Measurements from ENCODE around the gene PEX16.

The PEX16 gene

GRCh38 chr11:45933131-45933831 lies 15.6 kb upstream of the PEX16 start:
- Histone ChIP-seq H3K4me3 (replicated peaks; ENCODE audit: insufficient read depth, low read length) (no peak overlapping the region), H3K27ac (replicated peaks) (no peak overlapping the region), H3K27me3 (ENCODE audit: insufficient read depth, poor library complexity, severe bottlenecking) (no peaks in the 10 kb centered on the region)
- TF ChIP-seq REST (IDR thresholded peaks at IDR 0.05; ENCODE audit: insufficient replicate concordance, low read depth): no peak
- no peak for DNase-seq (ENCODE audit: low read depth in 1 of 2, low spot score in 1 of 2)

- Histone ChIP-seq H3K27me3 (ENCODE audit: insufficient read depth, poor library complexity, severe bottlenecking) (no peaks in the 10 kb centered on the region), H3K4me3 (replicated peaks; ENCODE audit: insufficient read depth, low read length) (no peak overlapping the region), H3K27ac (replicated peaks) (no peak overlapping the region)
- TF ChIP-seq GABPA (IDR thresholded peaks at IDR 0.05; ENCODE audit: low read depth) (no peak), POLR2AphosphoS5 (IDR thresholded peaks at IDR 0.05; ENCODE audit: low read depth) (no peak)
- no peak for DNase-seq (ENCODE audit: low read depth in 1 of 2, low spot score in 1 of 2)
Observed at GRCh38 chr11:45932217-45932616, 14.5 kb upstream of the PEX16 start.

- DNase-seq (ENCODE audit: low read depth in 1 of 2, low spot score in 1 of 2): no peak
- no peak overlapping the region for H3K4me3 ChIP-seq (replicated peaks; ENCODE audit: insufficient read depth, low read length)
- H3K27ac ChIP-seq (replicated peaks): no peak overlapping the region
- TF ChIP-seq POLR2AphosphoS5 (IDR thresholded peaks at IDR 0.05; ENCODE audit: low read depth) (no peak), GABPA (IDR thresholded peaks at IDR 0.05; ENCODE audit: low read depth) (no peak), SPI1 (IDR thresholded peaks at IDR 0.05; ENCODE audit: borderline replicate concordance, low read depth) (no peak), CTCF (IDR thresholded peaks at IDR 0.05; ENCODE audit: insufficient read depth, low read length) (no peak), REST (IDR thresholded peaks at IDR 0.05; ENCODE audit: insufficient replicate concordance, low read depth) (no peak)
- H3K27me3 ChIP-seq (ENCODE audit: insufficient read depth, poor library complexity, severe bottlenecking): no peaks in the 10 kb centered on the region
Observed at GRCh38 chr11:45931739-45932138, 14.1 kb upstream of the PEX16 start.

GRCh38 chr11:45930951-45931570 lies 13.4 kb upstream of the PEX16 start:
- no peak overlapping the region for H3K27ac ChIP-seq (replicated peaks)
- DNase-seq (ENCODE audit: low read depth in 1 of 2, low spot score in 1 of 2): no peak
- TF ChIP-seq POLR2AphosphoS5 (IDR thresholded peaks at IDR 0.05; ENCODE audit: low read depth) (no peak), CTCF (IDR thresholded peaks at IDR 0.05; ENCODE audit: insufficient read depth, low read length) (no peak), REST (IDR thresholded peaks at IDR 0.05; ENCODE audit: insufficient replicate concordance, low read depth) (no peak), GABPA (IDR thresholded peaks at IDR 0.05; ENCODE audit: low read depth) (no peak), SPI1 (IDR thresholded peaks at IDR 0.05; ENCODE audit: borderline replicate concordance, low read depth) (no peak)
- no peaks in the 10 kb centered on the region for H3K27me3 ChIP-seq (ENCODE audit: insufficient read depth, poor library complexity, severe bottlenecking)
- H3K4me3 ChIP-seq (replicated peaks; ENCODE audit: insufficient read depth, low read length): no peak overlapping the region

All from HL-60 (cell line).